Activated T-cell treated with anti-CD3 and anti-CD28 coated beads, Interleukin-2, amount 50 U/mL, for 48 hours (primary cell): ENCODE results near the gene AKNA.

ENCODE experiments used
- DNase-seq, 2 experiments: peaks; one replicate each; pipeline ENCODE4 v3.0.0-alpha.2; 2020

Gene AKNA

GRCh38 chr9:114373960-114374730 is 13.6 kb downstream of the AKNA start:
- peak in 1 of 2 experiments; percentile 50 for DNase-seq

- peak; percentile 83 to 85 for DNase-seq
Observed at GRCh38 chr9:114372921-114373448, 14.8 kb downstream of the AKNA start.

GRCh38 chr9:114371973-114372917 is 15.5 kb downstream of the AKNA start:
- peak in 1 of 2 experiments; percentile 64 for DNase-seq

- no peak for DNase-seq
Observed at GRCh38 chr9:114371343-114371944, 16.3 kb downstream of the AKNA start.

GRCh38 chr9:114370968-114371320 is 16.8 kb downstream of the AKNA start:
- DNase-seq = no peak

GRCh38 chr9:114370251-114370967 is 17.4 kb downstream of the AKNA start:
- DNase-seq = no peak

GRCh38 chr9:114369216-114370130 is 18.3 kb downstream of the AKNA start:
- no peak for DNase-seq

- DNase-seq = no peak
Observed at GRCh38 chr9:114367772-114368569, 19.8 kb downstream of the AKNA start.

GRCh38 chr9:114367366-114367765 is 20.4 kb downstream of the AKNA start:
- no peak for DNase-seq

GRCh38 chr9:114366334-114367128 is 21.3 kb downstream of the AKNA start:
- DNase-seq = no peak

GRCh38 chr9:114365194-114365593 is 22.6 kb downstream of the AKNA start:
- DNase-seq = no peak

GRCh38 chr9:114364134-114365041 is 23.4 kb downstream of the AKNA start:
- DNase-seq = no peak

- DNase-seq = peak in 1 of 2 experiments; percentile 47
Observed at GRCh38 chr9:114363424-114363823, 24.4 kb downstream of the AKNA start.

- no peak for DNase-seq
Observed at GRCh38 chr9:114362394-114362793, 25.4 kb downstream of the AKNA start.

- DNase-seq = no peak
Observed at GRCh38 chr9:114361542-114361941, 26.2 kb downstream of the AKNA start.

GRCh38 chr9:114359801-114360200 is 28.0 kb downstream of the AKNA start:
- no peak for DNase-seq

- DNase-seq = no peak
Observed at GRCh38 chr9:114357911-114358328, 29.9 kb downstream of the AKNA start.

GRCh38 chr9:114357360-114357759 is 30.4 kb downstream of the AKNA start:
- no peak for DNase-seq

GRCh38 chr9:114356792-114357191 is 31.0 kb downstream of the AKNA start:
- DNase-seq = no peak
